Psoas muscle (tissue), 8 donors: ENCODE data around the gene CCDC144A. TPM values are rescaled to one million over a fixed set of nuclear protein-coding genes. Genes with fewer than 3 reads are reported as not detected.
"Not testable (repeated sequence)": the region's sequence is repeated elsewhere in the genome, so short reads cannot be mapped to it uniquely, and the experiment has no call there.

Source experiments
- ATAC-seq, 4 donors: fragments of 200-7000 bp; cut with Tn5 transposase; one replicate each; pipeline ENCODE4 v1.9.1; 2020; ENCODE audit warnings: moderate library complexity in 3 of 4, mild to moderate bottlenecking in 2 of 4
- DNase-seq, 2 donors: peaks; one replicate each; pipeline ENCODE4 v3.0.0-alpha.2; 2020
- H3K27ac ChIP-seq: fragments of 200-600 bp; one replicate; pipeline ENCODE4 v1.8.0; 2022
- H3K27me3 ChIP-seq, 3 donors: fragments of 200-600 bp in 1 of 3; one replicate each; pipeline versions ENCODE4 v1.6.1 to v1.8.0; 2013 to 2022; ENCODE audit warnings: low read length in 2 of 3, mild to moderate bottlenecking in 2 of 3, moderate library complexity in 1 of 3; ENCODE audit not compliant: insufficient read depth in 3 of 3
- H3K36me3 ChIP-seq, 2 donors: fragments of 200-600 bp in 1 of 2; one replicate each; pipeline versions ENCODE4 v1.6.1 to v1.8.0; 2013 to 2022; ENCODE audit warnings: low read depth in 1 of 2, mild to moderate bottlenecking in 1 of 2, moderate library complexity in 1 of 2; ENCODE audit not compliant: insufficient read depth in 1 of 2
- H3K4me1 ChIP-seq: fragments of 200-600 bp; one replicate; pipeline ENCODE4 v1.8.0; 2022
- H3K4me3 ChIP-seq: fragments of 200-600 bp; one replicate; pipeline ENCODE4 v1.8.0; 2022; ENCODE audit warnings: mild to moderate bottlenecking
- H3K9me3 ChIP-seq: fragments of 200-600 bp; one replicate; pipeline ENCODE4 v1.8.0; 2022
- WGBS, 3 donors: extraction: QIAGEN DNeasy Blood & Tissue Kit; methylation state at CpG; one replicate each; pipeline versions ENCODE4 v1.1.6 to v1.1.7; 2013; 5-methylcytosine and 5-hydroxymethylcytosine counted together
- intact Hi-C, 2 donors: fragments of 100-400 bp; cut with DNase I; formaldehyde crosslinking; loops; one replicate each; pipeline versions ENCODE4 v1.11.0 to v1.14.2; 2022
- polyA plus RNA-seq, 3 donors: library from polyadenylated mRNA; stranded (reverse); fragments of 200-250 nt; gene quantifications; one replicate each; pipeline ENCODE4 v1.2.3, GENCODE V29; 2013
- total RNA-seq, 4 donors: library from RNA; stranded (reverse); fragmentation: NEBNext Ultra II Directional in 2 of 4; extraction: Animal tissue kit (Norgen Biotek cat#: 25700) in 2 of 4; gene quantifications; one replicate each; pipeline versions ENCODE4 v1.2.1 to v1.2.4, GENCODE V29; 2021 to 2023
- TF ChIP-seq, protein P1 (sequence below): fragments of 200-600 bp; IDR thresholded peaks from one replicate; pipeline ENCODE4 v1.8.0; 2022; ENCODE audit warnings: antibody characterized with exemption
- donor health status: healthy with polysubstance abuse.
- donor health status: DM: no; HTN: no; CAD: no; lungs with moderate emphysema.
- donor health status: Bipolar disorder and iron deficiency.
- donor health status: healthy.
- donor health status: DM: yes; HTN: yes; CAD: no.
- donor health status: DM: no; HTN: no; CAD: no.
- donor health status: DM: no; HTN: no; CAD: no.
- donor health status: DM: yes; HTN: yes; CAD: no.

The CCDC144A gene
- total and polyA plus RNA-seq, 7 donors = 0.05 to 1.5 (median 0.20) TPM

DNA sequence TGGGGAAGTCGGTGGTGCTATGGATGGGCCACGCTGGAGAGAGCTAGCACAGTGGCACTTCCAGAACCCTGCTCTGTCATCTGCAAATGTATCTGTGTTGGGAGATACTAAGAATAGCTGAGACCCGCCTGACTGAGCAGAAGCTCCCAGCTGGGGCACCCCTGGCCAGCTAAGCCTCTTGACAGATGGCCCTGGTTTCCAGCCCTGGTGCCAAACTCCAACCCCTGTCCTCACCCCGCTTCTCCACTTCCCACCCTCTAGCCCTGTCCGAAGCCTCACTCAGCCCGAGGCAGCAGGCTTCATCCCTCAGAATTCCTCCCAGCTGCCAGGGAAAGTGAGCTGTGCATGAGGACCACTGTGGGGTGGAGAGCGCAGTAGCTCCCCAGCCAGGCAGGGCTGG lies 124.4 kb downstream of the CCDC144A start:
- H3K4me3 ChIP-seq = no peak overlapping the region
- intact Hi-C loops = no loop called here
- TF ChIP-seq, protein P1, sequence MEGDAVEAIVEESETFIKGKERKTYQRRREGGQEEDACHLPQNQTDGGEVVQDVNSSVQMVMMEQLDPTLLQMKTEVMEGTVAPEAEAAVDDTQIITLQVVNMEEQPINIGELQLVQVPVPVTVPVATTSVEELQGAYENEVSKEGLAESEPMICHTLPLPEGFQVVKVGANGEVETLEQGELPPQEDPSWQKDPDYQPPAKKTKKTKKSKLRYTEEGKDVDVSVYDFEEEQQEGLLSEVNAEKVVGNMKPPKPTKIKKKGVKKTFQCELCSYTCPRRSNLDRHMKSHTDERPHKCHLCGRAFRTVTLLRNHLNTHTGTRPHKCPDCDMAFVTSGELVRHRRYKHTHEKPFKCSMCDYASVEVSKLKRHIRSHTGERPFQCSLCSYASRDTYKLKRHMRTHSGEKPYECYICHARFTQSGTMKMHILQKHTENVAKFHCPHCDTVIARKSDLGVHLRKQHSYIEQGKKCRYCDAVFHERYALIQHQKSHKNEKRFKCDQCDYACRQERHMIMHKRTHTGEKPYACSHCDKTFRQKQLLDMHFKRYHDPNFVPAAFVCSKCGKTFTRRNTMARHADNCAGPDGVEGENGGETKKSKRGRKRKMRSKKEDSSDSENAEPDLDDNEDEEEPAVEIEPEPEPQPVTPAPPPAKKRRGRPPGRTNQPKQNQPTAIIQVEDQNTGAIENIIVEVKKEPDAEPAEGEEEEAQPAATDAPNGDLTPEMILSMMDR = no peak
- H3K4me1 ChIP-seq = no peaks in the 10 kb centered on the region
- ATAC-seq (peak in 2 of 4 donors; percentile 68 to 81), DNase-seq (no peak)
- no peak overlapping the region for H3K27ac ChIP-seq
- no peaks in the 10 kb centered on the region for H3K27me3 ChIP-seq
- no peaks in the 10 kb centered on the region for H3K9me3 ChIP-seq
- WGBS, 3 donors = 42 to 57% (median 51%) methylated on average over 5 to 7 of the region's 7 CpGs
- no peaks in the 10 kb centered on the region for H3K36me3 ChIP-seq

DNA sequence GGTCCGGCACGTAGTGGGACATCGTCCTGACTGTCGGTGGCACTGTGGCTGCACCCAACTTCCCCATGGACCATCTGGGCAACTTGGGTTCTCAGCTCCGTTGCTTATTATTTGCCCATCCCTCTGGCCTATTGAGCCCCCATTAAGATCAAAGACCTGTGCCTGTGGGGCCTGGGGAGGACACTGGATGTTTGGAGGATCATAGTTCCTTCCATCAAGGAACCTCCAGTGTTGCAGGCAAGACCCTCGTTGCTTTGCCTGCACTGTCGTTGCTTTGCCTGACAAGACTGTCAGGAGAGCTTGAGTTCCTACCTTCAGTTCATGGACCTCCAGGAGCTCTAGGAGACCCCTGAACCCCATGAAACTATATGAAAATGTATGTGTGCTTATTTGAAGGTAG lies 127.2 kb downstream of the CCDC144A start:
- H3K27ac ChIP-seq = no peak overlapping the region
- 83 to 89% (median 87%) methylated on average over 7 of the region's 7 CpGs for WGBS, 3 donors
- TF ChIP-seq, protein P1 = no peak
- no peaks in the 10 kb centered on the region for H3K9me3 ChIP-seq
- no peaks in the 10 kb centered on the region for H3K27me3 ChIP-seq
- ATAC-seq (no peak), DNase-seq (no peak)
- no peak overlapping the region for H3K4me3 ChIP-seq
- no peaks in the 10 kb centered on the region for H3K36me3 ChIP-seq
- intact Hi-C loops = no loop called here
- no peaks in the 10 kb centered on the region for H3K4me1 ChIP-seq

DNA sequence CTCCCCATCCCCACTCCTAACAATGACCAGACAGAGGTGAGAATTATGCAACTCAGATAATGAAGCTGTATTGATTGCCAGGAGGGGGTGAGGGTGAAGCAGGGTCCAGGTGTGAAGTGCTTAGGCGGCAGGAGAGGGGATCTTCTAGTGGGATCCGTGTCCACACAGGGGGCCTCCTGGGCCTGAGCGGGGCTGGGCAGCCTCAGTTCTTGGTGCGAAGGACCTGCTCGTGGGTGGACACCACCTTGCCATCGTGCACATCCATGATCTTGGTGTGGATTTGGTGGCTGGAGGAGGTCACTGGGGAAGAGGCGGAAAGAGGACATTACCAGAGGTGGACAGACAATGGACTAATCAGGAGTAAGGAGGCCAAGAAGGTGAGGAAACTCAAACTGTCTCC lies 127.9 kb downstream of the CCDC144A start:
- intact Hi-C loops, H3K27me3 ChIP-seq, ATAC-seq, H3K4me1 ChIP-seq, H3K27ac ChIP-seq, H3K36me3 ChIP-seq, H3K4me3 ChIP-seq, H3K9me3 ChIP-seq, DNase-seq: not testable (repeated sequence)
- 92 to 93% (median 92%) methylated on average over 3 to 7 of the region's 7 CpGs for whole genome bisulfite sequencing, 3 donors

DNA sequence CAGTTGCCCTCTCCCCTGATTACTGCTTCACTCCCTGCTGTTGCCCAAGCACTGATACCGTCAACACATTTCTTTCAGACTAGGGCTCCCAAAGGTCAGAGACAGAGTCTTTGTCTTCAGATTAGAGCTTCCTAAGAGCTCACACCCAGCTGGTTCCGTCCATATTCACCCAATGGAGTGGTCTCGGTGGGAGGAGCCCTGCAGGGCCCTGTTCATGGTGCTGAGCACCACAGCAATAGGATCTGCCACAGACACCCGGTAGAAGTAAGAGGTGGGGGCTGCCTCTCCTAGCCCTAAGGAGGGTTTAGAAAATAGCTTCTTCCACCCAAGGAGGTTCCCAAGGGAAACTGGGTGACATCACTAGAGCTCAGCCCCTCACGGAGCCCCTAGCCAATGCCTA lies 128.3 kb downstream of the CCDC144A start:
- no peak for ATAC-seq
- no peak overlapping the region for H3K4me3 ChIP-seq
- WGBS, 3 donors = 70 to 77% (median 72%) methylated on average over 5 of the region's 5 CpGs

DNA sequence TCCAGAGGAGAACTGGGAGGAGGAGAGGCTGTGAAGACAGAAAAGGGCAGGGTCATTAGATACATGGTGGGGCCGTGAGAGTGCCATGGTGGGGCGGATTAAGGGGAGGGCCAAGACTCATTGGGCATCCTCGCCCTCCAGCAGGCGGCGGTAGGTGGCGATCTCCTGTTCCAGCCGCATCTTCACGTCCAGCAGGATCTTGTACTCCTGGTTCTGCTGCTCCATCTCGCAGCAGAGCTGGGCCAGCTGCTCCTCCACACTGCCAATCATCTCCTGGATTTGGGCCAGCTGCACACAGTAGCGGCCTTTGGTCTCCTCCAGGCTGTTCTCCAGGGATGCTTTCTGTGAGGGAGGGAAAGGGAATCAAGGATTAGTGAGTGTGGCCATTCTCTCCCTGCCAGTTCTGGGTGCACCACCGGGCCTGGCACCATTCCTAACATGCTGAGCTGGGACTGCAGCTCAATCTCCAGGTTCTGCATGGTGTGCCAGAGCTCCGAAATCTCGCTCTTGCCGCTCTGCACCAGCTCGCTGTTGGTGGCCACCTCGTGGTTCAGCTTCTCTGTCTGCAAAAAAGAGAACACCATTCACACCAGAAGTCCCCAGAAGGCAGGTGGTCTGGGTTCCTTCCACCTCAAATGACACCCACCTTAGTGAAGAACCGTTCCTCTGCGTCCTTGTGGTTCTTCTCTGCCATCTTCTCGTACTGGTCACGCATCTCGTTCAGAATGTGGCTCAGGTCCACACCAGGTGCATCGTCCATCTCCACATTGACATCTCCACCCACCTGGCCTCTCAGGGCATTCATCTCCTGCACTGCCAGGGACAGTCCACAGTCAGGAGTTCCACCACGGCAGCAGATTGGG lies 129.0 kb downstream of the CCDC144A start:
- ATAC-seq (no peak), DNase-seq (no peak)
- no peak overlapping the region for H3K27ac ChIP-seq
- no peak overlapping the region for H3K4me3 ChIP-seq
- WGBS, 3 donors = 72 to 75% (median 74%) methylated on average over 17 to 23 of the region's 23 CpGs
- H3K36me3 ChIP-seq = no peaks in the 10 kb centered on the region
- H3K4me1 ChIP-seq = no peaks in the 10 kb centered on the region
- TF ChIP-seq, protein P1 = no peak
- H3K9me3 ChIP-seq = no peaks in the 10 kb centered on the region
- intact Hi-C loops = no loop called here
- H3K27me3 ChIP-seq = no peaks in the 10 kb centered on the region

More for the DNA sequence above, 128.3 kb downstream of the CCDC144A start:
- H3K4me1 ChIP-seq = no peaks in the 10 kb centered on the region
- no peak overlapping the region for H3K27ac ChIP-seq
- no peaks in the 10 kb centered on the region for H3K9me3 ChIP-seq
- H3K27me3 ChIP-seq = no peaks in the 10 kb centered on the region
- TF ChIP-seq, protein P1 = no peak
- intact Hi-C loops = no loop called here
- H3K36me3 ChIP-seq = no peaks in the 10 kb centered on the region
- no peak for DNase-seq
